Upper lobe of left lung (tissue), 6 donors: Measurements from ENCODE around the gene TXNDC9. TPM values are rescaled to one million over a fixed set of nuclear protein-coding genes. Genes with fewer than 3 reads are reported as not detected.
"Not testable (repeated sequence)": the region's sequence is repeated elsewhere in the genome, so short reads cannot be mapped to it uniquely, and the experiment has no call there.

ENCODE experiments used
- ATAC-seq, 2 donors: fragments of 200-7000 bp; cut with Tn5 transposase; one replicate each; pipeline ENCODE4 v1.9.1; 2022; ENCODE audit warnings: mild to moderate bottlenecking in 2 of 2, moderate library complexity in 2 of 2; ENCODE audit not compliant: low FRiP score in 2 of 2
- DNase-seq, 2 donors: peaks; one replicate each; pipeline ENCODE4 v3.0.0-alpha.2; 2019 to 2020
- H3K27ac ChIP-seq, 4 donors: fragments of 200-600 bp; sonication (generic); one replicate each; pipeline ENCODE4 v1.5.1; 2016 to 2019
- H3K27me3 ChIP-seq, 4 donors: fragments of 200-600 bp; sonication (generic); one replicate each; pipeline ENCODE4 v1.5.1; 2017 to 2019
- H3K36me3 ChIP-seq, 4 donors: fragments of 200-600 bp; sonication (generic); one replicate each; pipeline ENCODE4 v1.5.1; 2016 to 2019
- H3K4me1 ChIP-seq, 4 donors: fragments of 200-600 bp; sonication (generic); one replicate each; pipeline ENCODE4 v1.5.1; 2018 to 2019
- H3K4me3 ChIP-seq, 4 donors: fragments of 200-600 bp; sonication (generic); one replicate each; pipeline ENCODE4 v1.5.1; 2017 to 2019; ENCODE audit warnings: mild to moderate bottlenecking in 2 of 4, moderate library complexity in 1 of 4
- H3K9me3 ChIP-seq, 4 donors: fragments of 200-600 bp; sonication (generic); one replicate each; pipeline ENCODE4 v1.5.1; 2018 to 2019
- CTCF ChIP-seq, 6 experiments: fragments of 450-650 bp in 4 of 6; fragments of 200-600 bp in 2 of 6; sonication (generic) in 2 of 6; IDR thresholded peaks; one replicate each; pipeline ENCODE4 v1.5.1; 2016 to 2019; ENCODE audit warnings: antibody characterized with exemption in 6 of 6
- EP300 ChIP-seq, 4 donors: sonication (generic); formaldehyde crosslinking; IDR thresholded peaks; one replicate each; pipeline ENCODE4 v1.5.1; 2017; ENCODE audit warnings: antibody characterized with exemption in 4 of 4, control low read depth in 2 of 4
- POLR2A ChIP-seq, 4 donors: fragments of 450-650 bp; IDR thresholded peaks; one replicate each; pipeline ENCODE4 v1.5.1; 2016 to 2017; ENCODE audit warnings: antibody characterized with exemption in 4 of 4, mild to moderate bottlenecking in 2 of 4
- POLR2AphosphoS5 ChIP-seq, 2 donors: sonication (generic); formaldehyde crosslinking; IDR thresholded peaks; one replicate each; pipeline ENCODE4 v1.5.1; 2017; ENCODE audit warnings: antibody characterized with exemption in 2 of 2
- WGBS, 2 donors: methylation state at CpG; one replicate each; pipeline ENCODE4 v1.1.5; 2017 to 2018; 5-methylcytosine and 5-hydroxymethylcytosine counted together
- total RNA-seq, 6 donors: library from RNA; depleted of rRNA in 4 of 6; stranded (reverse); fragments of >200 nt in 4 of 6; gene quantifications; one replicate each; pipeline versions ENCODE4 v1.1.0 to v1.2.1, GENCODE V29; 2016 to 2021
- donor health status: DM: no; HTN: no; CAD: no; lungs with moderate emphysema.
- donor health status: DM: no; HTN: yes; CAD: no; lungs with severe emphysema.

TXNDC9 gene
- total RNA-seq, 6 donors from 2014 or later = 20.2 to 61.0 (median 26.9) TPM

GRCh38 chr2:99354070-99354469 is 17.9 kb upstream of the TXNDC9 start:
- WGBS, 2 donors = 96 to 100% methylated on average over 1 of the region's 1 CpG
- TF ChIP-seq POLR2A (IDR thresholded peaks at IDR 0.05) (no peak), POLR2AphosphoS5 (IDR thresholded peaks at IDR 0.05) (no peak)
- peaks cover 0 to 18% (median 5%) of the 10 kb centered on the region in 4 donors for H3K4me1 ChIP-seq
- no peak overlapping the region for H3K27ac ChIP-seq
- H3K36me3 ChIP-seq = no peaks in the 10 kb centered on the region
- no peaks in the 10 kb centered on the region for H3K27me3 ChIP-seq
- no peaks in the 10 kb centered on the region for H3K9me3 ChIP-seq
- no peak overlapping the region for H3K4me3 ChIP-seq
- no peak for ATAC-seq
- DNase-seq = no peak

- H3K36me3 ChIP-seq = no peaks in the 10 kb centered on the region
- H3K27ac ChIP-seq = no peak overlapping the region
- TF ChIP-seq CTCF (IDR thresholded peaks at IDR 0.05) (no peak), EP300 (IDR thresholded peaks at IDR 0.05) (no peak), POLR2A (IDR thresholded peaks at IDR 0.05) (no peak), POLR2AphosphoS5 (IDR thresholded peaks at IDR 0.05) (no peak)
- no peak for ATAC-seq
- no peaks in the 10 kb centered on the region for H3K9me3 ChIP-seq
- no peak for DNase-seq
- no peak overlapping the region for H3K4me3 ChIP-seq
- peaks cover 0 to 17% (median 3%) of the 10 kb centered on the region in 4 donors for H3K4me1 ChIP-seq
- H3K27me3 ChIP-seq = no peaks in the 10 kb centered on the region
These were observed 14.1 kb upstream of the TXNDC9 start for GRCh38 chr2:99350194-99350593.

GRCh38 chr2:99348173-99348572 is 12.0 kb upstream of the TXNDC9 start:
- H3K4me1 ChIP-seq = peaks cover 0 to 17% (median 3%) of the 10 kb centered on the region in 4 donors
- no peak for TF ChIP-seq POLR2A (IDR thresholded peaks at IDR 0.05)
- no peak for TF ChIP-seq POLR2AphosphoS5 (IDR thresholded peaks at IDR 0.05)
- TF ChIP-seq EP300 (IDR thresholded peaks at IDR 0.05) = no peak
- no peak for TF ChIP-seq CTCF (IDR thresholded peaks at IDR 0.05)
- no peaks in the 10 kb centered on the region for H3K36me3 ChIP-seq
- H3K9me3 ChIP-seq = no peaks in the 10 kb centered on the region
- no peak for DNase-seq
- 78 to 82% methylated on average over 3 of the region's 3 CpGs for WGBS, 2 donors
- no peak for ATAC-seq
- H3K27me3 ChIP-seq = no peaks in the 10 kb centered on the region
- H3K27ac ChIP-seq = no peak overlapping the region
- no peak overlapping the region for H3K4me3 ChIP-seq

GRCh38 chr2:99346218-99346617 is 10.1 kb upstream of the TXNDC9 start:
- no peak overlapping the region for H3K27ac ChIP-seq
- TF ChIP-seq POLR2AphosphoS5 (IDR thresholded peaks at IDR 0.05) (no peak), CTCF (IDR thresholded peaks at IDR 0.05) (no peak), EP300 (IDR thresholded peaks at IDR 0.05) (no peak), POLR2A (IDR thresholded peaks at IDR 0.05) (no peak)
- ATAC-seq = no peak

GRCh38 chr2:99345446-99345845 is 9.3 kb upstream of the TXNDC9 start:
- WGBS, 2 donors = 93 to 96% methylated on average over 7 of the region's 7 CpGs
- H3K27me3 ChIP-seq, H3K9me3 ChIP-seq, ATAC-seq, DNase-seq, H3K27ac ChIP-seq, H3K4me3 ChIP-seq, H3K36me3 ChIP-seq: not testable (repeated sequence)
- peaks cover 0 to 20% (median 3%) of the 10 kb centered on the region in 4 donors for H3K4me1 ChIP-seq

More at GRCh38 chr2:99346218-99346617, 10.1 kb upstream of the TXNDC9 start:
- Histone ChIP-seq H3K27me3 (no peaks in the 10 kb centered on the region), H3K36me3 (no peaks in the 10 kb centered on the region), H3K4me3 (no peak overlapping the region), H3K9me3 (no peaks in the 10 kb centered on the region), H3K4me1 (peaks cover 0 to 21% (median 3%) of the 10 kb centered on the region in 4 donors)
- DNase-seq = no peak

GRCh38 chr2:99342536-99342935 is 6.4 kb upstream of the TXNDC9 start:
- DNase-seq = no peak
- Histone ChIP-seq H3K27me3 (no peaks in the 10 kb centered on the region), H3K4me3 (no peak overlapping the region), H3K36me3 (no peaks in the 10 kb centered on the region), H3K27ac (no peak overlapping the region), H3K9me3 (no peaks in the 10 kb centered on the region), H3K4me1 (peaks cover 13 to 22% (median 17%) of the 10 kb centered on the region in 4 donors)
- no peak for ATAC-seq
- TF ChIP-seq CTCF (IDR thresholded peaks at IDR 0.05) = no peak
- TF ChIP-seq POLR2AphosphoS5 (IDR thresholded peaks at IDR 0.05) = no peak
- no peak for TF ChIP-seq POLR2A (IDR thresholded peaks at IDR 0.05)
- no peak for TF ChIP-seq EP300 (IDR thresholded peaks at IDR 0.05)
- 96 to 97% methylated on average over 2 of the region's 2 CpGs for WGBS, 2 donors
